WTC11 (cell line): ENCODE results near the gene KLHL13. TPM values are rescaled to one million over a fixed set of nuclear protein-coding genes. Genes with fewer than 3 reads are reported as not detected.

Source experiments
- ATAC-seq: fragments of 200-7000 bp; cut with Tn5 transposase; 2 replicates; pipeline ENCODE4 v1.10.0; 2021; ENCODE audit warnings: mild to moderate bottlenecking, moderate library complexity
- CTCF ChIA-PET: fragments of 300-600 bp; sonication (Branson Sonifier 250); formaldehyde crosslinking; loops from one replicate; lab custom pipeline; 2021; ENCODE audit warnings: antibody characterized with exemption; lab: Charles Lee
- POLR2A ChIA-PET: fragments of 350-600 bp; sonication (Branson Sonifier 250); formaldehyde crosslinking; loops from one replicate; lab custom pipeline; 2021; ENCODE audit warnings: antibody characterized with exemption; lab: Charles Lee
- DNase-seq: peaks from one replicate; pipeline ENCODE4 v3.0.0; 2021; ENCODE audit warnings: low spot score
- H3K27ac Mint-ChIP-seq: 2 replicates; pipeline ENCODE4 v1.8.0; 2021; ENCODE audit warnings: mixed read lengths
- H3K27me3 Mint-ChIP-seq: 2 replicates; pipeline ENCODE4 v1.8.0; 2021; ENCODE audit warnings: low read depth, mild to moderate bottlenecking, moderate library complexity, mixed read lengths
- H3K36me3 Mint-ChIP-seq: 2 replicates; pipeline ENCODE4 v1.8.0; 2021; ENCODE audit warnings: mixed read lengths
- H3K4me1 Mint-ChIP-seq: 2 replicates; pipeline ENCODE4 v1.8.0; 2022; ENCODE audit warnings: mixed read lengths
- H3K4me3 Mint-ChIP-seq: 2 replicates; pipeline ENCODE4 v1.8.0; 2021; ENCODE audit warnings: mild to moderate bottlenecking, moderate library complexity, mixed read lengths
- H3K9me3 Mint-ChIP-seq: 2 replicates; pipeline ENCODE4 v1.8.0; 2021; ENCODE audit warnings: mixed read lengths
- AR ChIP-seq: fragments of 250-450 bp; sonication (Bioruptor Pico); IDR thresholded peaks from 2 replicates; pipeline ENCODE4 v1.9.0; 2021; ENCODE audit warnings: mild to moderate bottlenecking
- CBFB ChIP-seq: sonication (generic); formaldehyde crosslinking; IDR thresholded peaks from 2 replicates; pipeline ENCODE4 v1.8.1; 2022; ENCODE audit warnings: mild to moderate bottlenecking, low read depth, missing genetic modification reagents
- CREB1 ChIP-seq: sonication (generic); formaldehyde crosslinking; IDR thresholded peaks from 2 replicates; pipeline ENCODE4 v1.8.0; 2023; ENCODE audit warnings: mild to moderate bottlenecking, missing genetic modification reagents
- CREM ChIP-seq: sonication (generic); formaldehyde crosslinking; IDR thresholded peaks from 2 replicates; pipeline ENCODE4 v1.8.1; 2022; ENCODE audit warnings: mild to moderate bottlenecking, missing genetic modification reagents, moderate library complexity
- E2F4 ChIP-seq: sonication (generic); formaldehyde crosslinking; IDR thresholded peaks from 2 replicates; pipeline ENCODE4 v1.8.1; 2022; ENCODE audit warnings: low read depth, mild to moderate bottlenecking, moderate library complexity, missing genetic modification reagents, borderline replicate concordance
- ELF4 ChIP-seq: sonication (generic); formaldehyde crosslinking; IDR thresholded peaks from 2 replicates; pipeline ENCODE4 v1.8.1; 2022; ENCODE audit warnings: low read depth, mild to moderate bottlenecking, moderate library complexity, missing genetic modification reagents
- ERG ChIP-seq: fragments of 250-450 bp; sonication (Bioruptor Pico); IDR thresholded peaks from 2 replicates; pipeline ENCODE4 v1.8.0; 2021; ENCODE audit warnings: mild to moderate bottlenecking
- FOXJ3 ChIP-seq: sonication (generic); formaldehyde crosslinking; IDR thresholded peaks from 2 replicates; pipeline ENCODE4 v1.9.0; 2021; ENCODE audit warnings: missing genetic modification reagents, mild to moderate bottlenecking, borderline replicate concordance
- FOXP4 ChIP-seq: sonication (generic); formaldehyde crosslinking; IDR thresholded peaks from 2 replicates; pipeline ENCODE4 v1.8.0; 2022; ENCODE audit warnings: mild to moderate bottlenecking, missing genetic modification reagents
- HMGA2 ChIP-seq: fragments of 250-450 bp; sonication (Bioruptor Pico); IDR thresholded peaks from 2 replicates; pipeline ENCODE4 v1.4.0; 2021; ENCODE audit warnings: mild to moderate bottlenecking, moderate library complexity
- IRF1 ChIP-seq: sonication (generic); formaldehyde crosslinking; IDR thresholded peaks from 2 replicates; pipeline ENCODE4 v1.8.0; 2023; ENCODE audit warnings: missing genetic modification reagents
- JAZF1 ChIP-seq: fragments of 250-450 bp; sonication (Bioruptor Pico); IDR thresholded peaks from 2 replicates; pipeline ENCODE4 v1.9.0; 2021; ENCODE audit warnings: moderate library complexity, mild to moderate bottlenecking, inconsistent platforms
- NFATC4 ChIP-seq: fragments of 250-450 bp; sonication (Bioruptor Pico); IDR thresholded peaks from 2 replicates; pipeline ENCODE4 v1.9.0; 2021; ENCODE audit warnings: mild to moderate bottlenecking
- PRDM15 ChIP-seq: sonication (generic); formaldehyde crosslinking; IDR thresholded peaks from 2 replicates; pipeline ENCODE4 v1.8.0; 2022; ENCODE audit warnings: missing genetic modification reagents
- RELA ChIP-seq: sonication (generic); formaldehyde crosslinking; IDR thresholded peaks from 2 replicates; pipeline ENCODE4 v1.8.1; 2022; ENCODE audit warnings: missing genetic modification reagents, mild to moderate bottlenecking, borderline replicate concordance
- SOX15 ChIP-seq: fragments of 250-450 bp; sonication (Bioruptor Pico); IDR thresholded peaks from 2 replicates; pipeline ENCODE4 v1.9.0; 2021; ENCODE audit warnings: mild to moderate bottlenecking
- ZNF232 ChIP-seq: sonication (generic); formaldehyde crosslinking; IDR thresholded peaks from 2 replicates; pipeline ENCODE4 v1.8.0; 2022; ENCODE audit warnings: mild to moderate bottlenecking, missing genetic modification reagents
- ZNF425 ChIP-seq: fragments of 250-450 bp; sonication (Bioruptor Pico); conservative IDR thresholded peaks from 2 replicates; pipeline ENCODE4 v1.9.0; 2021; ENCODE audit warnings: mild to moderate bottlenecking
- total RNA-seq: library from RNA; stranded (reverse); gene quantifications from 3 replicates; pipeline ENCODE4 v1.2.3, GENCODE V29; 2021

Gene KLHL13
- total RNA-seq, 1 experiment from 2014 or later, result 7.7 TPM

GRCh38 chrX:118066867-118067515, 49.6 kb downstream of the KLHL13 start:
- DNase-seq, result no peak
- TF ChIP-seq IRF1 (CRISPR knock-in tag), result no peak
- TF ChIP-seq RELA (CRISPR knock-in tag), result no peak
- TF ChIP-seq NFATC4 (CRISPR knock-in tag), result no peak
- TF ChIP-seq JAZF1 (CRISPR knock-in tag), result no peak
- TF ChIP-seq FOXJ3 (CRISPR knock-in tag), result no peak
- TF ChIP-seq HMGA2 (CRISPR knock-in tag), result no peak
- no peak for TF ChIP-seq ERG (CRISPR knock-in tag)
- TF ChIP-seq CREM (CRISPR knock-in tag), result no peak
- TF ChIP-seq, all 79 proteins: peak for 0
- no peak for ATAC-seq
- Mint-ChIP-seq H3K9me3 (no peaks in the 10 kb centered on the region), H3K27me3 (no peaks in the 10 kb centered on the region; the same call in 1 of the 2 replicates), H3K4me3 (no peak overlapping the region), H3K27ac (no peak overlapping the region), H3K4me1 (peaks cover 7% of the 10 kb centered on the region), H3K36me3 (no peaks in the 10 kb centered on the region)
- ChIA-PET POLR2A (interaction anchor here (0.6 kb wide), 1 partner anchor 560 kb away, joined by 4 read pairs; no protein-coding TSS in a partner anchor), CTCF (no interaction called here)

GRCh38 chrX:118062817-118063615, 53.6 kb downstream of the KLHL13 start:
- DNase-seq (no peak), ATAC-seq (no peak)
- Mint-ChIP-seq H3K4me3 (no peak overlapping the region), H3K4me1 (peaks cover 7% of the 10 kb centered on the region), H3K36me3 (no peaks in the 10 kb centered on the region), H3K9me3 (no peaks in the 10 kb centered on the region), H3K27ac (no peak overlapping the region), H3K27me3 (no peaks in the 10 kb centered on the region; the same call in none of the 2 replicates)
- ChIA-PET POLR2A (no interaction called here), CTCF (no interaction called here)
- TF ChIP-seq CBFB (CRISPR knock-in tag) (no peak), FOXP4 (CRISPR knock-in tag) (no peak), PRDM15 (no peak), SOX15 (CRISPR knock-in tag) (no peak), ZNF425 (no peak), E2F4 (no peak), ELF4 (CRISPR knock-in tag) (no peak), CREB1 (no peak), AR (CRISPR knock-in tag) (no peak), ZNF232 (CRISPR knock-in tag) (no peak)
